Tibial artery (tissue), 4 donors: ENCODE measurements around the gene NEK2.

Experiments
- DNase-seq, 2 donors: peaks; one replicate each; pipeline ENCODE4 v3.0.0-alpha.2; 2019
- H3K27ac ChIP-seq, 2 donors: fragments of 200-600 bp; sonication (generic) in 1 of 2; 1 replicate in 1 of 2; 2 replicates in 1 of 2; pipeline ENCODE4 v1.5.1; 2018 to 2019; ENCODE audit warnings: mild to moderate bottlenecking in 1 of 2
- H3K27me3 ChIP-seq, 2 donors: fragments of 200-600 bp; sonication (generic) in 1 of 2; one replicate each; pipeline versions ENCODE4 v1.5.1 to v1.6.0; 2016 to 2019
- H3K36me3 ChIP-seq, 3 donors: fragments of 200-600 bp; sonication (generic) in 2 of 3; one replicate each; pipeline ENCODE4 v1.5.1; 2016 to 2019; ENCODE audit warnings: mild to moderate bottlenecking in 2 of 3
- H3K4me1 ChIP-seq, 4 donors: fragments of 200-600 bp; sonication (generic) in 2 of 4; 1 replicate in 3 of 4; 2 replicates in 1 of 4; pipeline ENCODE4 v1.5.1; 2016 to 2019
- H3K4me3 ChIP-seq, 2 donors: fragments of 200-600 bp; sonication (generic) in 1 of 2; 1 replicate in 1 of 2; 2 replicates in 1 of 2; pipeline ENCODE4 v1.5.1; 2018 to 2019; ENCODE audit warnings: mild to moderate bottlenecking in 2 of 2
- H3K9me3 ChIP-seq, 3 donors: fragments of 200-600 bp; sonication (generic) in 1 of 3; one replicate each; pipeline ENCODE4 v1.5.1; 2016 to 2019
- intact Hi-C: fragments of 100-400 bp; cut with DNase I; formaldehyde crosslinking; loops from one replicate; pipeline ENCODE4 v1.15.0; 2023; ENCODE audit warnings: low total_unique reads
- TF ChIP-seq, protein P1 (sequence below), 2 experiments: fragments of 200-600 bp in 1 of 2; fragments of 450-650 bp in 1 of 2; IDR thresholded peaks; one replicate each; pipeline ENCODE4 v1.5.1; 2017 to 2019; ENCODE audit warnings: antibody characterized with exemption in 2 of 2, mild to moderate bottlenecking in 1 of 2, moderate library complexity in 1 of 2

NEK2 gene

DNA sequence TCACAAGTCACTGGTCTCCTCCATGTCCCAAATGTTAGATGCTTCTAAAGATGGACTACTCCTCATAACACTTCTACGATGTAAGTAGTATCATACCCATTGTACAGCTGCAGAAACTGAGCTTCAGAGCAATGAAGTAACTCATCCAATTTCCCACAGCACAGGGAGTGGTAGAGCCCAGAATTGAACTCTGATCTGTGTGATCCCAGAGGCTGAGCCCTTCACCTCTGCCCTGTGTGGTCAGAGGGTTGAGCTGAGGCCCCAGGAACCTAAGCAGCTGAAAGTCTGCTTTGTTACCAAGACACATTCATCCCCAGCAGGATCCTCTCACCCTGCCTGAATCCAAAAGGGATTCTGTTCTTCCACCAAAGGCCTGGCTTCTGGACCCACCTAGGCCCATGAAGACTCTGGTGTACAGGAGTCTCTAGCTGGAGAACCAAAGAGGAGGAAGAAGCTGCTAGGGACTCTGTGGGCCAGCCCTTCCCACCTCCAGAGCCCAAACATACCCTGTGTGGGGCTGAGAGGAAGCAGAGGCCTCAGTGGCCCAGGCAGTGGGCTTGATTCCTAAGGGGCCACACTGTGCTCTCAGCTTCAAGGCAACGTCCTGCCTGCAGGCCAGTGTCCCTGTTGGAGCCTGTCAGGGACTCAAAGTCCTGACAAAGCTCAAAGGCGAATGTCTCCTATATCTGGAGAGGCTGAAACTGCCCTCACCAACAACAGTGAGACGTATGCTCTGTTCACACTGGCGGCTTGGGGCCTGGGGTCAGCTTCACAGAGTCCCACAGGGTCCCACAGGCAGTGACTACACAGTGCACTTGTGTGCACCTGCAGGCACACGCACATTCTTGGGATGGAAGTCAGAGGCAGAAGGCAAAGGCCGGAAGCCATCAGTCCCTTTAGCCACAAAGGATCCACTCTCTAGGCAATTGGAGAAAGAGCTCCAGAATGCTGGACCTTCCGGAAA is 56.1 kb downstream of the NEK2 start:
- Histone ChIP-seq H3K36me3 (no peaks in the 10 kb centered on the region), H3K9me3 (no peaks in the 10 kb centered on the region), H3K27me3 (no peaks in the 10 kb centered on the region), H3K4me3 (no peak overlapping the region), H3K27ac (no peak overlapping the region), H3K4me1 (peaks cover 0 to 15% (median 14%) of the 10 kb centered on the region in 4 donors)
- TF ChIP-seq, protein P1, sequence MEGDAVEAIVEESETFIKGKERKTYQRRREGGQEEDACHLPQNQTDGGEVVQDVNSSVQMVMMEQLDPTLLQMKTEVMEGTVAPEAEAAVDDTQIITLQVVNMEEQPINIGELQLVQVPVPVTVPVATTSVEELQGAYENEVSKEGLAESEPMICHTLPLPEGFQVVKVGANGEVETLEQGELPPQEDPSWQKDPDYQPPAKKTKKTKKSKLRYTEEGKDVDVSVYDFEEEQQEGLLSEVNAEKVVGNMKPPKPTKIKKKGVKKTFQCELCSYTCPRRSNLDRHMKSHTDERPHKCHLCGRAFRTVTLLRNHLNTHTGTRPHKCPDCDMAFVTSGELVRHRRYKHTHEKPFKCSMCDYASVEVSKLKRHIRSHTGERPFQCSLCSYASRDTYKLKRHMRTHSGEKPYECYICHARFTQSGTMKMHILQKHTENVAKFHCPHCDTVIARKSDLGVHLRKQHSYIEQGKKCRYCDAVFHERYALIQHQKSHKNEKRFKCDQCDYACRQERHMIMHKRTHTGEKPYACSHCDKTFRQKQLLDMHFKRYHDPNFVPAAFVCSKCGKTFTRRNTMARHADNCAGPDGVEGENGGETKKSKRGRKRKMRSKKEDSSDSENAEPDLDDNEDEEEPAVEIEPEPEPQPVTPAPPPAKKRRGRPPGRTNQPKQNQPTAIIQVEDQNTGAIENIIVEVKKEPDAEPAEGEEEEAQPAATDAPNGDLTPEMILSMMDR (IDR thresholded peaks at IDR 0.05): no peak
- DNase-seq: no peak
- intact Hi-C loops: no loop called here

DNA sequence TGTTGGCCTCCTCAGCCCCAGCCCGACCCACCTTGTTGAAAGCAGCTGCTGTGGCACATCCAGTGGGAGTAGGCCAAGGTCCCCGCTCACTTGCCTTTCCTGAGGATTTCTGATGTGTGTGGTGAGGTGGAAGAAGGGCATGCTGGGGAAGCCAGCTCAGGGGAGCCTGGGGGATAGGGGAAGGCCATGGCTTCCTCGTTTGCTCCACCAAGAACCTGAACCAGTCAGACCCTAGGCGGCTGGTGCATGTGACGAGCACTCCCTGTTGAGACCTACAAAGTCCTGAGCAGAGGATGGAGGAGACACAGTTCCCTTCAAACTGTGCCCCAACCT is 58.5 kb downstream of the NEK2 start:
- H3K36me3 ChIP-seq: no peaks in the 10 kb centered on the region
- no peaks in the 10 kb centered on the region for H3K27me3 ChIP-seq
- H3K4me1 ChIP-seq: peaks cover 0 to 33% (median 26%) of the 10 kb centered on the region in 4 donors
- no peak for DNase-seq
- H3K4me3 ChIP-seq: no peak overlapping the region
- intact Hi-C loops: no loop called here
- peak overlapping the region; percentile 63 to 69 for H3K27ac ChIP-seq
- no peaks in the 10 kb centered on the region for H3K9me3 ChIP-seq
- TF ChIP-seq, protein P1 (IDR thresholded peaks at IDR 0.05): no peak

DNA sequence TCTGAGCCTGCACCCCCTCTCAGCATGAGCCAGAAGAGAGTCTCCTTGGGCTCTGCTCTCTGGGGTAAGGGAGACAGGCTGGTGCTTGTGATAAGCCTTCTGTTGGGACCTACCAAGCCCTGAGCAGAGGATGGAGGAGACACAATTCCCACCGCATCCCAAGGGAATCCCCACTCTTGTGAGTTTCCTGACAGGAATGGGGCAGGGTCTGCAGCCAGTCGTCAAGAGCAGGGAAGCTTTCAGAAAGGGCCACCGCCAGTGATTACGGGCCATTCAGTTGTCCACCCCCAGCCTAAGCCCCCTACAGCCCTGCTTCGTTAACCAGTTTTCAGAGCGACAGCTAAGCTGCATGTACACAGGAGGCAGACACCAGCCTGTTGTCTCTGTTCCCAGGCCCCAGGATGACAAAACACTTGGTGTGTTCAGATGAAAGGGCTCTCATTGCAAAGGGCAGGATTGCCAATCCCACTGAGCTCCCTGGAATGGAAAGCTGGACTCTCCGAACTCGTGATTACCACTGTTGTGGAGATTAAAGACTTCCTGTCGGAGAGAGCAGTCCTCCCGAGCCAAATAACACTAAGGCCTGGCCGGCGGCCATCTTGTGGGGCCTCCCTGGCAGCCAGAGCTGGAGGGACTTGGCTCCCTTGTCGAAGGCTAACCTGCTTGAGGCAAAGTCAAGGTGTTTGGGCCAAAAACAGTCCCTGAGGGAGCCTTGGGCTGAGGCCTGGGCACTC is 59.0 kb downstream of the NEK2 start:
- TF ChIP-seq, protein P1 (IDR thresholded peaks at IDR 0.05): no peak
- intact Hi-C loops: no loop called here
- DNase-seq: peak; percentile 74 to 89
- Histone ChIP-seq H3K27me3 (no peaks in the 10 kb centered on the region), H3K36me3 (no peaks in the 10 kb centered on the region), H3K9me3 (no peaks in the 10 kb centered on the region), H3K27ac (peak overlapping the region; percentile 63 to 69), H3K4me3 (no peak overlapping the region), H3K4me1 (peaks cover 0 to 39% (median 28%) of the 10 kb centered on the region in 4 donors)

DNA sequence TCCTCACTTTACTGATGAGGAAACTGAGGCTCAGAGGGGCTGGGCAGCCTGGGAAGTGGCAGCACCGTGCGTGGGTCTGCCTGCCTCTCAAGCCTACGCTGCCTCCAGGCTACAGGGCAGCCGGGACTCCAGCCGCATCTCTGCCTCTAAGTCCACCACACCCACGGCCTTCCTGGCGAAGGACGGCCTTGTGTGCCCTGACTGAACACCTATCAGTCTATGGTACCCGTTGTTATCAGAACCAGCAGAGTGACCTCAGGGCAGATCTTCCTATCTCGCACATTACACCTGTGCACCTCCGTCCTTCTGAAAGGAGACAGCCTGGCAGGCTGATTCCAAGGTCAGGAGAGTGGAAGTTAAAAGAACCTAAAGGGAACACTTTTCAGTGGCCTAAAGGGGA is 60.8 kb downstream of the NEK2 start:
- Histone ChIP-seq H3K4me1 (peaks cover 0 to 47% (median 35%) of the 10 kb centered on the region in 4 donors), H3K36me3 (no peaks in the 10 kb centered on the region), H3K27ac (peak overlapping the region in 1 of 2 donors; percentile 14), H3K27me3 (no peaks in the 10 kb centered on the region), H3K4me3 (no peak overlapping the region), H3K9me3 (no peaks in the 10 kb centered on the region)
- no peak for DNase-seq
- TF ChIP-seq, protein P1 (IDR thresholded peaks at IDR 0.05): no peak
- intact Hi-C loops: loop anchor here (5.0 kb wide), 1 partner anchor 37 kb away; the partner anchor contains the start of gene SLC30A1

DNA sequence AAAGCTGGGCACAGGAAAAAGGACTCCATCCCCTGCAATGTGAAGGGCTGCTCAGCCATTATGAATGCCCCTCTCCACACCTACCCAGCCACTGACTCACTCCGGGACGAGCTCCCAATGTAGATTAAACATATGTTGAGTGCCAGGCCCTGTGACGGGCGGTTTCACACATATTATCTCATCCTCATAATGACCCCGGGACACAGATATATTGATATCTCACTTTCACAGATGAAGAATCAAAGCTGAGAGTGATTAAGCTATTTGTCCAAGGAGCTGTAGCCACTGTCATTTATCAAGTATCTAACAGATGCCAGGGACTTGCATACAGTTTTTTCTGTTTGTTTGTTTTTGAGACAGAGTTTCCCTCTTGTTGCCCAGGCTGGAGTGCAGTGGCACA is 61.5 kb downstream of the NEK2 start:
- H3K27ac ChIP-seq: peak overlapping the region; percentile 66 to 69
- no peaks in the 10 kb centered on the region for H3K9me3 ChIP-seq
- H3K36me3 ChIP-seq: no peaks in the 10 kb centered on the region
- no peak overlapping the region for H3K4me3 ChIP-seq
- DNase-seq: no peak
- H3K4me1 ChIP-seq: peaks cover 0 to 54% (median 35%) of the 10 kb centered on the region in 4 donors
- TF ChIP-seq, protein P1 (IDR thresholded peaks at IDR 0.05): no peak
- no peaks in the 10 kb centered on the region for H3K27me3 ChIP-seq
- intact Hi-C loops: loop anchor here (5.0 kb wide), 1 partner anchor 37 kb away; the partner anchor contains the start of gene SLC30A1
